Effector memory CD4-positive, alpha-beta T cell (primary cell): ENCODE measurements around the gene NDC1.

Experiments
- DNase-seq, 3 donors: peaks; one replicate each; pipeline ENCODE4 v3.0.0-alpha.2; 2020
- H3K27ac ChIP-seq: 2 replicates; pipeline ENCODE4 v1.7.0; 2013; ENCODE audit warnings: mild to moderate bottlenecking, low read length, moderate library complexity; ENCODE audit not compliant: insufficient read depth, poor library complexity, severe bottlenecking
- H3K27me3 ChIP-seq: replicated peaks from 2 replicates; pipeline ENCODE4 v1.7.0; 2013; ENCODE audit warnings: mild to moderate bottlenecking, low read length; ENCODE audit not compliant: insufficient read depth, control insufficient read depth, poor library complexity, severe bottlenecking
- H3K36me3 ChIP-seq: 2 replicates; pipeline ENCODE4 v1.7.0; 2013; ENCODE audit warnings: mild to moderate bottlenecking, low read length, moderate library complexity; ENCODE audit not compliant: control insufficient read depth, insufficient read depth
- H3K4me1 ChIP-seq: 2 replicates; pipeline ENCODE4 v1.7.0; 2013; ENCODE audit warnings: low read length, mild to moderate bottlenecking; ENCODE audit not compliant: control insufficient read depth, insufficient read depth, poor library complexity, severe bottlenecking
- H3K4me3 ChIP-seq: 2 replicates; pipeline ENCODE4 v1.7.0; 2013; ENCODE audit warnings: low read length, low read depth, mild to moderate bottlenecking; ENCODE audit not compliant: insufficient read depth, poor library complexity, severe bottlenecking
- H3K9me3 ChIP-seq: 2 replicates; pipeline ENCODE4 v1.7.0; 2013; ENCODE audit warnings: mild to moderate bottlenecking, low read length, moderate library complexity; ENCODE audit not compliant: control insufficient read depth

Gene NDC1

GRCh38 chr1:53862507-53862906 is 24.4 kb upstream of the NDC1 start:
- Histone ChIP-seq H3K27ac (no peak overlapping the region), H3K36me3 (peaks cover 33% of the 10 kb centered on the region), H3K9me3 (no peaks in the 10 kb centered on the region), H3K27me3 (no peaks in the 10 kb centered on the region), H3K4me1 (no peaks in the 10 kb centered on the region), H3K4me3 (no peak overlapping the region)
- DNase-seq, result no peak

DNA sequence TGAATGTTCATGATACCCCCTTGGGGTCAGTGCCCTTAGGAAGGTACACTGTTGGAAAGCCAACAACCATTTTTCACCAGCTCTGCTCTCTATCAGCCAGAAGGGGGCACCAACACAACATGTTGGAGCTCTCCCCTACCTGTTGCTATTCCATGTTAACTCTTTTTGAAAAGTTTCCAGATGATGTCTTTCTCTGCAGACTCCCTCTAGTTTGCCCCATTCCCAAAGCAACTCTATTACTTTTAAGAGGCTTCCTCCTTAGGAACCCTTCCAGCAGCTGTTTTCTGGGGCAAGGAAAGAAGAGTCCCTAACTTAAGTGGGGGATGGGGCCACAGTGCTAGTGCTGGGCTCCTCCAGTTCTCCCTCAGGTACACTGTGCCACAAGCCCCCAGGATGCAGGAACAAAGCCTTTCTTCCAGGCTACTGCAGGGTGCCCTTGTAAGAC is 22.9 kb upstream of the NDC1 start:
- no peaks in the 10 kb centered on the region for H3K27me3 ChIP-seq
- H3K27ac ChIP-seq, result no peak overlapping the region
- H3K4me3 ChIP-seq, result no peak overlapping the region
- DNase-seq, result peak in 2 of 3 donors; percentile 6 to 38
- no peaks in the 10 kb centered on the region for H3K9me3 ChIP-seq
- no peaks in the 10 kb centered on the region for H3K4me1 ChIP-seq
- peaks cover 40% of the 10 kb centered on the region for H3K36me3 ChIP-seq

DNA sequence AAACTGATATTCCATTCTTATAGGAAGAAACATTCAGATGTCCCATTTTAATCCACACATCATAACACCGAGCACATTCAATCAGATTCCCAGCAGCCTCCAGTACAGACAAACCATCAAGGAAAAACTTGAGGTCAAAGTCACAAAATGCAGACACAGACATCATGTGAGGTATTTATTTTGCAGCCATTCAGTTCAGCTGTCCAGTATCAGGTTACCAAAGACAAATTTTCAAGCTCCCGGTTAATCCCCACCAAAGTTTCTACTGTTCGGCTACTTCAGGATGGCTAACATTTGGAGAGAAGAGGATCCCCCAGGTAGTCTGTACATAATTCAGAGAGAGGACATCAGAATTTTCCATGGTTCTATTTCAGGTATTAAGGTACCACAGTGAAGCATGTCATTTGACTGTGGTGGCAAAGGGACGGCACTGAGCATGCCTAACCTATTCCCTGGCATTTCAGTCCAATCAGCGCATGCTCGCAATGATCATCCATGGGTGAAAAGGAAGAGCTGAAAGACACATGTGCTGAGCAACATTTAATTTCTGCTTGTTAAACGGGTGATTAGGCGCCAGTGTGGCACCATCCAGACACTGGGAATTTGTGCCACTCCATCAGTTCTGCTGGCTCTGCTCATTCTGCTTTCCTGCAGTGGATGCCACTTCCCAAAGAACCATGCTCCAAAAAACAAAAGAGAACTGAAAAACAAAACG is 13.6 kb upstream of the NDC1 start:
- H3K4me1 ChIP-seq, result no peaks in the 10 kb centered on the region
- H3K27ac ChIP-seq, result no peak overlapping the region
- H3K27me3 ChIP-seq, result no peaks in the 10 kb centered on the region
- DNase-seq, result no peak
- no peaks in the 10 kb centered on the region for H3K9me3 ChIP-seq
- no peak overlapping the region for H3K4me3 ChIP-seq
- H3K36me3 ChIP-seq, result peaks cover 41% of the 10 kb centered on the region

GRCh38 chr1:53850082-53850673 is 12.1 kb upstream of the NDC1 start:
- H3K4me1 ChIP-seq, result no peaks in the 10 kb centered on the region
- H3K4me3 ChIP-seq, result no peak overlapping the region
- no peak overlapping the region for H3K27ac ChIP-seq
- H3K27me3 ChIP-seq, result no peaks in the 10 kb centered on the region
- DNase-seq, result no peak
- no peaks in the 10 kb centered on the region for H3K9me3 ChIP-seq
- peaks cover 26% of the 10 kb centered on the region for H3K36me3 ChIP-seq

- Histone ChIP-seq H3K27ac (no peak overlapping the region), H3K9me3 (no peaks in the 10 kb centered on the region), H3K4me1 (no peaks in the 10 kb centered on the region), H3K36me3 (peaks cover 12% of the 10 kb centered on the region), H3K4me3 (no peak overlapping the region), H3K27me3 (peaks cover 5% of the 10 kb centered on the region)
- no peak for DNase-seq
Observed at GRCh38 chr1:53847980-53848379, 9.9 kb upstream of the NDC1 start.

DNA sequence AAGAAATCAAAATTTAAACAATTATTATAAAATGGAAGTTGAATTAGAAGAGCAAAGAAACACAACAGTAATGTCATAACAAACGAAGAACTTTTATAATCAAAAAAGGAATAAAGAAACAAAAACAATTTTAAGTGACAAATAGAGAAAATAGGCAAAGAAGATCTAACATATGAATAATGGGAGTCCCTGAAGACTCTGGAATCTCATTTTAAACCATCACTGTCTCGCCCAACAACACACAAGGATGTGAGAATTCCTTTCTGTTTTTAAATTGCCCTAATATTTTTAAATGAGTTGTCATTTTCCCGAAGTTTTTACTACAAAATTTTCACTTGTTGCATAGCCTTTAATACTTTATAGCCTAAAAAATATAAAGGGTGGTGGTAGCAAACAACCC is 4.3 kb upstream of the NDC1 start:
- Histone ChIP-seq H3K9me3 (no peaks in the 10 kb centered on the region), H3K27ac (no peak overlapping the region), H3K27me3 (peaks cover 5% of the 10 kb centered on the region), H3K4me1 (no peaks in the 10 kb centered on the region), H3K36me3 (no peaks in the 10 kb centered on the region), H3K4me3 (no peak overlapping the region)
- DNase-seq, result no peak

DNA sequence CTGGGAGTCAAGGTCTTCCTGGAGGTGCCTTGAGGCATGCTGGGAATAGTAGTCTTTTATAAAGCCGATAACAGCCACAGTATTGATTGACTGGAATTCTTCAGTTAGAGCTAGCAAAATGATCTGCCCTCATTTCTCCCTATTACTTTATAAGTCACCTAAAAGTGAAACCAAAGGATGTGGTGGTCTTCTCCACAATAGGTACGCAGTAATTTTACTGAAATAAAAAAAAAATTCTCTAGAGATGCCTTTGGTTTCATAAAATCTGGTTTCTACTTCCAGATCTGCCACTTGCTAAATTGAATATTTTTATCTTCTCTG is 518 bp upstream of the NDC1 start:
- H3K27ac ChIP-seq, result peak overlapping the region; percentile 97
- H3K4me3 ChIP-seq, result peak overlapping the region; percentile 99

GRCh38 chr1:53837646-53837923 is 511 bp downstream of the NDC1 start:
- no peaks in the 10 kb centered on the region for H3K36me3 ChIP-seq
- peak overlapping the region; percentile 97 for H3K27ac ChIP-seq
- no peaks in the 10 kb centered on the region for H3K9me3 ChIP-seq
- peak overlapping the region; percentile 99 for H3K4me3 ChIP-seq
- DNase-seq, result no peak
- H3K27me3 ChIP-seq, result no peaks in the 10 kb centered on the region
- peaks cover 3% of the 10 kb centered on the region for H3K4me1 ChIP-seq

More for the DNA sequence above, 518 bp upstream of the NDC1 start:
- H3K4me1 ChIP-seq, result peaks cover 3% of the 10 kb centered on the region
- no peak for DNase-seq
- H3K36me3 ChIP-seq, result no peaks in the 10 kb centered on the region
- H3K9me3 ChIP-seq, result no peaks in the 10 kb centered on the region
- peaks cover 2% of the 10 kb centered on the region for H3K27me3 ChIP-seq

DNA sequence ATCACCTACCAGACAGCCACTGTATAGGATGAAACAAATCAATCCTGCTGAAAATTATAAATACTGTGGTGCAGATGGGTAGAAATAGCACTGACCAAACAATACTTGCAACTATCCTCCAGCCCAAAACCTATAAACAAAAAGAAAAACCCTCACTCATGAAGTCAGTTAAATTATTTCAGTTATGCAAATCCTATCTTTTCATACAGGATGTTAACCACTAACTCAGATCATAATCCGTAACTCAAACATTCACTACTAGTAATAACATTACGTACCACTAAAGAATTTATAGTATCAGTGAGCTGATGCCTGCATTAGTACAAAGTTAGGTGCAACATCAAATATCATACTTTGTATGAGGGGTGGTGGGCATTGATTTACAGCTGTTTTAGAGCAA is 2.6 kb downstream of the NDC1 start:
- peaks cover 4% of the 10 kb centered on the region for H3K36me3 ChIP-seq
- no peak overlapping the region for H3K4me3 ChIP-seq
- no peaks in the 10 kb centered on the region for H3K9me3 ChIP-seq
- no peak overlapping the region for H3K27ac ChIP-seq
- H3K27me3 ChIP-seq, result no peaks in the 10 kb centered on the region
- no peak for DNase-seq
- peaks cover 3% of the 10 kb centered on the region for H3K4me1 ChIP-seq

DNA sequence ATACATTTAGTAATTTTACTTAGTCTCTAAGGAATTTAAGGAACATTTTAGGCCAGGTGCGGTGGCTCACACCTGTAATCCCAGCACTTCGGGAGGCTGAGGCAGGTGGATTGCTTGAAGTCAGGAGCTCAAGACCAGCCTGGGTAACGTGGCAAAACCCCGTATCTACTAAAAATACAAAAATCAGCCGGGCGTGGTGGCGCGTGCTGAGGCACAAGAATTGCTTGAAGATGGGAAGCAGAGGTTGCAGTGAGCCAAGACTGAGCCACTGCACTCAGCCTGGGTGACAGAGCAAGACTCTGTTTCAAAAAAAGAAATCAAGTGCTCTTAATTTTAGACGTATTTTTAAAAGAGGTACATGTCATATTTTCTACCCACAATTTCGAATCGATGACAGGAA is 3.3 kb downstream of the NDC1 start:
- DNase-seq, result no peak
- H3K4me3 ChIP-seq, result no peak overlapping the region
- H3K4me1 ChIP-seq, result peaks cover 3% of the 10 kb centered on the region
- H3K36me3 ChIP-seq, result peaks cover 4% of the 10 kb centered on the region
- no peaks in the 10 kb centered on the region for H3K9me3 ChIP-seq
- H3K27ac ChIP-seq, result no peak overlapping the region
- H3K27me3 ChIP-seq, result no peaks in the 10 kb centered on the region
